ENCODE data around the gene GHRH.

Gene GHRH

GRCh38 chr20:37261714-37262113, at the start of gene GHRH:
TSS of gene GHRH (minus strand) at chr20:37261814. CDS start at chr20:37256889, 4,925 bp downstream.
- H3K4me3 ChIP-seq (replicated peaks; ENCODE audit: low read depth, low read length) = no peak within 1 kb of the TSS
- no peak for TF ChIP-seq CTCF (IDR thresholded peaks at IDR 0.05; ENCODE audit: low read depth, low read length, missing control alignments)
- no peak for DNase-seq (ENCODE audit: extremely low read depth, low read depth)

GRCh38 chr20:37310951-37311350, 49.3 kb upstream of the GHRH start:
- no peak for DNase-seq (ENCODE audit: extremely low read depth, low read depth)
- no peak overlapping the region for H3K4me3 ChIP-seq (replicated peaks; ENCODE audit: low read depth, low read length)
- TF ChIP-seq CTCF (IDR thresholded peaks at IDR 0.05; ENCODE audit: low read depth, low read length, missing control alignments) = no peak

- no peak overlapping the region for H3K4me3 ChIP-seq (replicated peaks; ENCODE audit: low read depth, low read length)
- DNase-seq (ENCODE audit: extremely low read depth, low read depth) = no peak
Measured at GRCh38 chr20:37309936-37310590, 48.4 kb upstream of the GHRH start.

GRCh38 chr20:37309290-37309689, 47.7 kb upstream of the GHRH start:
- DNase-seq (ENCODE audit: extremely low read depth, low read depth) = no peak
- TF ChIP-seq CTCF (IDR thresholded peaks at IDR 0.05; ENCODE audit: low read depth, low read length, missing control alignments) = no peak
- no peak overlapping the region for H3K4me3 ChIP-seq (replicated peaks; ENCODE audit: low read depth, low read length)

More at GRCh38 chr20:37309936-37310590, 48.4 kb upstream of the GHRH start:
- no peak for TF ChIP-seq CTCF (IDR thresholded peaks at IDR 0.05; ENCODE audit: low read depth, low read length, missing control alignments)

- no peak for TF ChIP-seq CTCF (IDR thresholded peaks at IDR 0.05; ENCODE audit: low read depth, low read length, missing control alignments)
- DNase-seq (ENCODE audit: extremely low read depth, low read depth) = no peak
- no peak overlapping the region for H3K4me3 ChIP-seq (replicated peaks; ENCODE audit: low read depth, low read length)
Measured at GRCh38 chr20:37308086-37309050, 46.8 kb upstream of the GHRH start.

GRCh38 chr20:37305839-37306238, 44.2 kb upstream of the GHRH start:
- no peak for DNase-seq (ENCODE audit: extremely low read depth, low read depth)
- no peak for TF ChIP-seq CTCF (IDR thresholded peaks at IDR 0.05; ENCODE audit: low read depth, low read length, missing control alignments)

More at GRCh38 chr20:37305839-37306238, 44.2 kb upstream of the GHRH start:
- no peak overlapping the region for H3K4me3 ChIP-seq (replicated peaks; ENCODE audit: low read depth, low read length)
